SK-N-SH treated with all-trans-retinoic acid at 6 μM for 48 hours (cell line): ENCODE measurements around the gene CYP46A1.

Experiments used
- ATAC-seq: fragments of 200-7000 bp; cut with Tn5 transposase; 3 replicates; pipeline ENCODE4 v1.9.1; 2020; ENCODE audit warnings: mild to moderate bottlenecking, moderate library complexity
- ARNTL ChIP-seq: fragments of 450-650 bp; formaldehyde crosslinking; IDR thresholded peaks from 2 replicates; pipeline ENCODE4 v1.5.0; 2020; ENCODE audit warnings: low read depth, mild to moderate bottlenecking, moderate library complexity, borderline replicate concordance
- BACH2 ChIP-seq: fragments of 250-450 bp; sonication (Bioruptor Pico); IDR thresholded peaks from 2 replicates; pipeline ENCODE4 v1.9.0; 2021; ENCODE audit warnings: mild to moderate bottlenecking, borderline replicate concordance
- ISL1 ChIP-seq: fragments of 250-450 bp; sonication (Bioruptor Pico); IDR thresholded peaks from 2 replicates; pipeline ENCODE4 v2.1.2; 2022; ENCODE audit warnings: mild to moderate bottlenecking, moderate library complexity
- OSR1 ChIP-seq: fragments of 250-450 bp; sonication (Bioruptor Pico); IDR thresholded peaks from 2 replicates; pipeline ENCODE4 v1.8.0; 2022; ENCODE audit warnings: moderate library complexity, mild to moderate bottlenecking, inconsistent platforms
- PPARA ChIP-seq: fragments of 250-450 bp; sonication (Bioruptor Pico); IDR thresholded peaks from 2 replicates; pipeline ENCODE4 v1.5.0; 2020; ENCODE audit warnings: mild to moderate bottlenecking, borderline replicate concordance
- RARB ChIP-seq: fragments of 250-450 bp; sonication (Bioruptor Pico); IDR thresholded peaks from 2 replicates; pipeline ENCODE4 v1.8.0; 2021; ENCODE audit warnings: mild to moderate bottlenecking, moderate library complexity
- SNAI2 ChIP-seq: fragments of 250-450 bp; sonication (Bioruptor Pico); IDR thresholded peaks from 2 replicates; pipeline ENCODE4 v1.5.0; 2020; ENCODE audit warnings: mild to moderate bottlenecking, moderate library complexity
- TCF4 ChIP-seq: fragments of 250-450 bp; sonication (Bioruptor Pico); IDR thresholded peaks from 2 replicates; pipeline ENCODE4 v1.8.0; 2021; ENCODE audit warnings: mild to moderate bottlenecking, moderate library complexity, borderline replicate concordance
- TOX ChIP-seq: fragments of 250-450 bp; sonication (Bioruptor Pico); IDR thresholded peaks from 2 replicates; pipeline ENCODE4 v1.8.0; 2021; ENCODE audit warnings: mild to moderate bottlenecking, moderate library complexity, borderline replicate concordance
- ZC3H10 ChIP-seq: fragments of 250-450 bp; sonication (Bioruptor Pico); IDR thresholded peaks from 2 replicates; pipeline ENCODE4 v1.5.1; 2021; ENCODE audit warnings: mild to moderate bottlenecking, moderate library complexity
- ZFP3 ChIP-seq: fragments of 250-450 bp; sonication (Bioruptor Pico); IDR thresholded peaks from 2 replicates; pipeline ENCODE4 v1.5.0; 2020; ENCODE audit warnings: mild to moderate bottlenecking, moderate library complexity
- ZFP30 ChIP-seq: fragments of 450-650 bp; formaldehyde crosslinking; IDR thresholded peaks from 2 replicates; pipeline ENCODE4 v1.5.0; 2022; ENCODE audit warnings: mild to moderate bottlenecking, moderate library complexity
- ZNF70 ChIP-seq: fragments of 450-650 bp; formaldehyde crosslinking; IDR thresholded peaks from 2 replicates; pipeline ENCODE4 v1.5.0; 2020; ENCODE audit warnings: mild to moderate bottlenecking, moderate library complexity
- ZNF8 ChIP-seq: fragments of 450-650 bp; formaldehyde crosslinking; IDR thresholded peaks from 2 replicates; pipeline ENCODE4 v1.5.0; 2020; ENCODE audit warnings: mild to moderate bottlenecking, moderate library complexity
- TF ChIP-seq, protein P1 (sequence below): fragments of 250-450 bp; sonication (Bioruptor Pico); IDR thresholded peaks from 2 replicates; pipeline ENCODE4 v1.5.1; 2021; ENCODE audit warnings: mild to moderate bottlenecking, moderate library complexity
- TF ChIP-seq, protein P2 (sequence below): fragments of 250-450 bp; sonication (Bioruptor Pico); IDR thresholded peaks from 2 replicates; pipeline ENCODE4 v1.5.1; 2020; ENCODE audit warnings: low read depth, mild to moderate bottlenecking, moderate library complexity
- TF ChIP-seq, protein P3 (sequence below): fragments of 250-450 bp; sonication (Bioruptor Pico); IDR thresholded peaks from 2 replicates; pipeline ENCODE4 v1.8.0; 2020; ENCODE audit warnings: mild to moderate bottlenecking, moderate library complexity, borderline replicate concordance
- TF ChIP-seq, protein P4 (sequence below): fragments of 250-450 bp; sonication (Bioruptor Pico); IDR thresholded peaks from 2 replicates; pipeline ENCODE4 v1.5.0; 2020; ENCODE audit warnings: mild to moderate bottlenecking, moderate library complexity

CYP46A1 gene

DNA sequence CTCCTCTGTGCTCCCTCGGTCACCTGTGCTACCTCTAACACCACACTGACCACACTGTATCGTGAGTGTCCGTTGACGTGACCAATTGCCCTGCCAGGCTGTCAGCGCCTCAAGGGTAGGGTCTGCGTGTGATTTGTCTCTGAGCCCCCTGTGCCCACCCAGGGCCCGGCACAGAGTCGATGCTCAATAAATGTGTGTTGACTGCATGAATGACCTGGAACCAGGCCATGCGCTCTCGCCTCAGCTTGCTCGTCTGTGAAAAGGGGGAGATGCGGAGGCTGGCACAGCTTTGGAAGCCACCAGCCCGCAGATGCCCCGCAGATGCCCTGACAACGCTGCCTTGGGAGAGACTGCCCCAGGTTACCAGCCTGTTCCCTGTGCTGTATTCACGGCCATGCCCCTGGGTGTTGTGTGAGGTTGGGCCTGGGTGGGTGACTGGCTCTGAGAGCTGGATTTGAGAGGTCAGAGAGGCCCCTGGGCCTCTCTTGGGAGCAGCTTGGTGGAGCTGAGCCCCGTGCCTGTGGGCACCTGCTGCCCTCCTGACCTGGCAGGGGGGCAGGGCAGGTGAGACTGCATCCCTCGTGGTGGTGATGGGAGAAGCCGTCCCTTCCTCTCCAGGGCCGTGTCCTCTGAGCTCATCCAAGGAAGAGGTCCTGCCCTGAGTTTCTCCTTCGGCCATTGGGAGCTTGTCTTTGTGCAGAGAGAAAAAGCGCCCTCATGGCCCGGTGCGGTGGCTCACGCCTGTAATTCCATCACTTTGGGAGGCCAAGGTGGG is 43.2 kb downstream of the CYP46A1 start:
- no peak for ATAC-seq
- TF ChIP-seq ZFP3 (no peak), PPARA (CRISPR knock-in tag) (no peak), ISL1 (no peak), ZNF70 (CRISPR knock-in tag) (no peak), RARB (CRISPR knock-in tag) (no peak), BACH2 (CRISPR knock-in tag) (no peak), ARNTL (CRISPR knock-in tag) (no peak)
- TF ChIP-seq, protein P1, sequence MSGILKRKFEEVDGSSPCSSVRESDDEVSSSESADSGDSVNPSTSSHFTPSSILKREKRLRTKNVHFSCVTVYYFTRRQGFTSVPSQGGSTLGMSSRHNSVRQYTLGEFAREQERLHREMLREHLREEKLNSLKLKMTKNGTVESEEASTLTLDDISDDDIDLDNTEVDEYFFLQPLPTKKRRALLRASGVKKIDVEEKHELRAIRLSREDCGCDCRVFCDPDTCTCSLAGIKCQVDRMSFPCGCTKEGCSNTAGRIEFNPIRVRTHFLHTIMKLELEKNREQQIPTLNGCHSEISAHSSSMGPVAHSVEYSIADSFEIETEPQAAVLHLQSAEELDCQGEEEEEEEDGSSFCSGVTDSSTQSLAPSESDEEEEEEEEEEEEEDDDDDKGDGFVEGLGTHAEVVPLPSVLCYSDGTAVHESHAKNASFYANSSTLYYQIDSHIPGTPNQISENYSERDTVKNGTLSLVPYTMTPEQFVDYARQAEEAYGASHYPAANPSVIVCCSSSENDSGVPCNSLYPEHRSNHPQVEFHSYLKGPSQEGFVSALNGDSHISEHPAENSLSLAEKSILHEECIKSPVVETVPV = no peak

DNA sequence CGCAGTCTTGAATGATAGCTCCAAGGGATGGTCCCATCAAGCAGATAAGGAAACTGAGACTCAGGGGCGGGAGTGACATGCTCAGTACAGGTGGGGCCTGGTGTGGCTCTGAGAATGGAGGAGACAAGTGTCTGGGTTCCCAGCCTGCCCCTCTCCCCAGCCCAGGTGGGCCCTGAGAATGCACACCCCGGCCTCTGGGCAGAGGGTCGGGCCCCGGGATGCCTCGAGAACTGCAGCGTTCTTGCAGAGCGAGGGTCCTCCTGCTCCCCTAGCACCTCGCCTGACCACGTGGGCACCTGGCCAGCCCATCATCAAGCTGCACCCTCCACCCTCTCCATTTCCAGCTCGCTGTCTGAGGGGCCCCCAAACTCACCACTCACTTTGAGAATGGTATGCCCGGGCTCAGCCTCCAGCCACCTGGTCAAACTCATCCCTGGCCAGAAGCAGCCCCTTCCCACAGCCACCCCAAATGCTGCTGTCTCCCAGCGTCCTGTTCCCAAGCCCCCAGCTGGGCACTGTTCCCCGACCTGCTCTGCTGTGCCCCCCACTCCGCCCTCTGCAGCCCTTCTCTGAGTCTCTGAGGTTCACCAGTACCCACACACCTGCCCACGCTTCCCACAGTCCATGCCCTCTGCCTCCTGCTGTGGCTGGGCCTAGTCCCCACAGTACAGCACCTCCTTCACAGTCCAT is 44.3 kb downstream of the CYP46A1 start:
- TF ChIP-seq ZFP3 (no peak), ZC3H10 (CRISPR knock-in tag) (no peak), TOX (CRISPR knock-in tag) (no peak), OSR1 (no peak), RARB (CRISPR knock-in tag) (no peak), ZNF8 (CRISPR knock-in tag) (no peak), PPARA (CRISPR knock-in tag) (no peak)
- TF ChIP-seq, protein P2, sequence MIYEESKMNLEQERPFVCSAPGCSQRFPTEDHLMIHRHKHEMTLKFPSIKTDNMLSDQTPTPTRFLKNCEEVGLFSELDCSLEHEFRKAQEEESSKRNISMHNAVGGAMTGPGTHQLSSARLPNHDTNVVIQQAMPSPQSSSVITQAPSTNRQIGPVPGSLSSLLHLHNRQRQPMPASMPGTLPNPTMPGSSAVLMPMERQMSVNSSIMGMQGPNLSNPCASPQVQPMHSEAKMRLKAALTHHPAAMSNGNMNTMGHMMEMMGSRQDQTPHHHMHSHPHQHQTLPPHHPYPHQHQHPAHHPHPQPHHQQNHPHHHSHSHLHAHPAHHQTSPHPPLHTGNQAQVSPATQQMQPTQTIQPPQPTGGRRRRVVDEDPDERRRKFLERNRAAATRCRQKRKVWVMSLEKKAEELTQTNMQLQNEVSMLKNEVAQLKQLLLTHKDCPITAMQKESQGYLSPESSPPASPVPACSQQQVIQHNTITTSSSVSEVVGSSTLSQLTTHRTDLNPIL (CRISPR knock-in tag) = no peak
- TF ChIP-seq, protein P3, sequence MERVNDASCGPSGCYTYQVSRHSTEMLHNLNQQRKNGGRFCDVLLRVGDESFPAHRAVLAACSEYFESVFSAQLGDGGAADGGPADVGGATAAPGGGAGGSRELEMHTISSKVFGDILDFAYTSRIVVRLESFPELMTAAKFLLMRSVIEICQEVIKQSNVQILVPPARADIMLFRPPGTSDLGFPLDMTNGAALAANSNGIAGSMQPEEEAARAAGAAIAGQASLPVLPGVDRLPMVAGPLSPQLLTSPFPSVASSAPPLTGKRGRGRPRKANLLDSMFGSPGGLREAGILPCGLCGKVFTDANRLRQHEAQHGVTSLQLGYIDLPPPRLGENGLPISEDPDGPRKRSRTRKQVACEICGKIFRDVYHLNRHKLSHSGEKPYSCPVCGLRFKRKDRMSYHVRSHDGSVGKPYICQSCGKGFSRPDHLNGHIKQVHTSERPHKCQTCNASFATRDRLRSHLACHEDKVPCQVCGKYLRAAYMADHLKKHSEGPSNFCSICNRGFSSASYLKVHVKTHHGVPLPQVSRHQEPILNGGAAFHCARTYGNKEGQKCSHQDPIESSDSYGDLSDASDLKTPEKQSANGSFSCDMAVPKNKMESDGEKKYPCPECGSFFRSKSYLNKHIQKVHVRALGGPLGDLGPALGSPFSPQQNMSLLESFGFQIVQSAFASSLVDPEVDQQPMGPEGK (CRISPR knock-in tag) = no peak
- TF ChIP-seq, protein P1 = no peak
- TF ChIP-seq, all 23 proteins: peak for 0
- ATAC-seq = no peak

DNA sequence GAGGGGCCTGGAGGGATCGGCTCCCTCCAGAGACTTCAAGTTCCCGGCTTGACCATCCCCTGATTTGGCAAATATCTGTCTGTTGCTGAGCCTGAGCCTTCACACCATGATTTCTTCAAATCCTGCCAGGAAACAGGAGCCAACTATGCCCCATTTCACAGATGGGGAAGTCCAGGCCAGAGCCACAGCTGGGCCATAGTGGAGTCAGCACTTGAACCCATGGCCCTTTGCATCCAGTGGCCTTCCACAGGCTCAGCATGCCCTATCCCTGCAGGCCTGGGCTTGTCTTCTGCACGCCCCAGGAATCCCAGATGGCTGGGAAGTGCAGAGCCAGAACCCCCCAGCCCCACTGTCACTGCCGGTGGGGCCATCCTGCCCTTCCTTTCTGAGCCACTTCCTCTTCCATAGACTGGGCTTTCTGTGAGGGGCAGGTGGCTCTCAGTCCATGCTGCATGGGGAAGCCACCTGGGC is 44.9 kb downstream of the CYP46A1 start:
- TF ChIP-seq TCF4 (CRISPR knock-in tag) (no peak), SNAI2 (CRISPR knock-in tag) (no peak), ZFP30 (CRISPR knock-in tag) (no peak), ZNF70 (CRISPR knock-in tag) (no peak), RARB (CRISPR knock-in tag) (no peak), ZC3H10 (CRISPR knock-in tag) (no peak), ZNF8 (CRISPR knock-in tag) (no peak)
- TF ChIP-seq, protein P4, sequence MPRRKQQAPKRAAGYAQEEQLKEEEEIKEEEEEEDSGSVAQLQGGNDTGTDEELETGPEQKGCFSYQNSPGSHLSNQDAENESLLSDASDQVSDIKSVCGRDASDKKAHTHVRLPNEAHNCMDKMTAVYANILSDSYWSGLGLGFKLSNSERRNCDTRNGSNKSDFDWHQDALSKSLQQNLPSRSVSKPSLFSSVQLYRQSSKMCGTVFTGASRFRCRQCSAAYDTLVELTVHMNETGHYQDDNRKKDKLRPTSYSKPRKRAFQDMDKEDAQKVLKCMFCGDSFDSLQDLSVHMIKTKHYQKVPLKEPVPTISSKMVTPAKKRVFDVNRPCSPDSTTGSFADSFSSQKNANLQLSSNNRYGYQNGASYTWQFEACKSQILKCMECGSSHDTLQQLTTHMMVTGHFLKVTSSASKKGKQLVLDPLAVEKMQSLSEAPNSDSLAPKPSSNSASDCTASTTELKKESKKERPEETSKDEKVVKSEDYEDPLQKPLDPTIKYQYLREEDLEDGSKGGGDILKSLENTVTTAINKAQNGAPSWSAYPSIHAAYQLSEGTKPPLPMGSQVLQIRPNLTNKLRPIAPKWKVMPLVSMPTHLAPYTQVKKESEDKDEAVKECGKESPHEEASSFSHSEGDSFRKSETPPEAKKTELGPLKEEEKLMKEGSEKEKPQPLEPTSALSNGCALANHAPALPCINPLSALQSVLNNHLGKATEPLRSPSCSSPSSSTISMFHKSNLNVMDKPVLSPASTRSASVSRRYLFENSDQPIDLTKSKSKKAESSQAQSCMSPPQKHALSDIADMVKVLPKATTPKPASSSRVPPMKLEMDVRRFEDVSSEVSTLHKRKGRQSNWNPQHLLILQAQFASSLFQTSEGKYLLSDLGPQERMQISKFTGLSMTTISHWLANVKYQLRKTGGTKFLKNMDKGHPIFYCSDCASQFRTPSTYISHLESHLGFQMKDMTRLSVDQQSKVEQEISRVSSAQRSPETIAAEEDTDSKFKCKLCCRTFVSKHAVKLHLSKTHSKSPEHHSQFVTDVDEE (CRISPR knock-in tag) = no peak
- TF ChIP-seq, protein P3 (CRISPR knock-in tag) = no peak
- no peak for ATAC-seq
